GM19043 (cell line): ENCODE measurements around the gene HHATL.

ENCODE experiments used
- ATAC-seq: cut with Tn5 transposase; IDR thresholded peaks from one replicate; pipeline ENCODE4 v1.9.1; 2021; ENCODE audit warnings: low read depth; ENCODE audit not compliant: unreplicated experiment

Gene HHATL

GRCh38 chr3:42656680-42657610 lies 45.7 kb downstream of the HHATL start:
- no peak for ATAC-seq

GRCh38 chr3:42655980-42656679 lies 46.5 kb downstream of the HHATL start:
- no peak for ATAC-seq

GRCh38 chr3:42655331-42655888 lies 47.2 kb downstream of the HHATL start:
- no peak for ATAC-seq

GRCh38 chr3:42654331-42655201 lies 48.0 kb downstream of the HHATL start:
- ATAC-seq: no peak

- ATAC-seq: no peak
These were observed 48.9 kb downstream of the HHATL start, which contains the start of gene ZBTB47 for GRCh38 chr3:42653560-42654330. Gene ZBTB47 (plus strand): TSS chr3:42653697. CDS start chr3:42658356, 4,659 bp downstream.

- ATAC-seq: no peak
These were observed 49.4 kb downstream of the HHATL start for GRCh38 chr3:42653303-42653559.

- peak; percentile 76 for ATAC-seq
These were observed 49.8 kb downstream of the HHATL start for GRCh38 chr3:42652611-42653302.

- no peak for ATAC-seq
These were observed 50.4 kb downstream of the HHATL start for GRCh38 chr3:42652251-42652610.

- ATAC-seq: no peak
These were observed 51.1 kb downstream of the HHATL start for GRCh38 chr3:42651248-42652091.

GRCh38 chr3:42649783-42650182 lies 52.8 kb downstream of the HHATL start:
- ATAC-seq: no peak

GRCh38 chr3:42649006-42649405 lies 53.6 kb downstream of the HHATL start:
- no peak for ATAC-seq

GRCh38 chr3:42647821-42648459 lies 54.7 kb downstream of the HHATL start:
- no peak for ATAC-seq
